GM21717 (cell line): ENCODE measurements around the gene FBXO47.
"Not testable (repeated sequence)": the region's sequence is repeated elsewhere in the genome, so short reads cannot be mapped to it uniquely, and the experiment has no call there.

ENCODE experiments used
- ATAC-seq: cut with Tn5 transposase; IDR thresholded peaks from one replicate; pipeline ENCODE4 v1.9.1; 2021; ENCODE audit warnings: mild to moderate bottlenecking, moderate library complexity; ENCODE audit not compliant: unreplicated experiment

Gene FBXO47

GRCh38 chr17:38925263-38925995 lies 41.8 kb downstream of the FBXO47 start, which contains the start of gene LASP1NB:
TSS of gene LASP1NB (plus strand) at chr17:38925614.
- no peak for ATAC-seq

DNA sequence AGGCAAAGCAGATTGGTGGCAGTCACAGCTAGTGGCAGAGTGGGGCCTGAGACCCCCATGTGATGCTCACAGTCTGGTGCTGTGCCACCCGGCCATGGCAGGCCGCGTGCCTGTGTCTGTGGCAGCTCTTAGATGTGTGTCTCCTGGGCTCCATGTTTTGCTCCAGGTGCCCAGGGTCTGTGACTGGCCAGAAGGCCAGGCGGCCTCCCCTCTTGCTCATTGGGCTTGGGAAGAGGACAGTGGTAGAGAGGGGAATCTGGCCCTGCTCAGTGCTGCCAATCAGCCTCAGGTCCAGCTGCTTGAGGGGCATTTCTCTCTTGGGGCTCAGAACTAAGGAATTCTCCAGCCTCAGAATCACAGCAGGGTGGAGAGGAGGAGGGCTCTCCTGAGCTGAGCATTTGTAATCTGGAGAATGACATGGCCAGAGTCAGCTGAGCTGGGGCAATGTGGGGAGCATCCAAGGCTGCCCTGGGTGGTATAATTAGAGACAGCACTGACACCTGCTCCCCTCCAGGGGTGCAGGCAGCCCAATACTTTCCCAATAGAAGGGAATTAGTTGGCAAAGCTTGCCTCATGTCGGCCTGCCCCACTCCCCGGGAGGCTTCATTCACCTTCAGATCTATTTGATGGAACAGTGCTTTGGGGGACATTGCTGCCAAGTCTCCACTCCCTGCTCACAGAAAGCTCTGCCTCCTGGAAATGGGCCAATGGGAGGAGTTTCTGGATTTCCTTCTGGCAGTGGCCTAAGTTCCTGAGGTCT lies 44.5 kb downstream of the FBXO47 start:
- no peak for ATAC-seq

- no peak for ATAC-seq
Measured at GRCh38 chr17:38921756-38922411, 45.3 kb downstream of the FBXO47 start.

GRCh38 chr17:38920374-38921291 lies 46.6 kb downstream of the FBXO47 start:
- ATAC-seq, result no peak

DNA sequence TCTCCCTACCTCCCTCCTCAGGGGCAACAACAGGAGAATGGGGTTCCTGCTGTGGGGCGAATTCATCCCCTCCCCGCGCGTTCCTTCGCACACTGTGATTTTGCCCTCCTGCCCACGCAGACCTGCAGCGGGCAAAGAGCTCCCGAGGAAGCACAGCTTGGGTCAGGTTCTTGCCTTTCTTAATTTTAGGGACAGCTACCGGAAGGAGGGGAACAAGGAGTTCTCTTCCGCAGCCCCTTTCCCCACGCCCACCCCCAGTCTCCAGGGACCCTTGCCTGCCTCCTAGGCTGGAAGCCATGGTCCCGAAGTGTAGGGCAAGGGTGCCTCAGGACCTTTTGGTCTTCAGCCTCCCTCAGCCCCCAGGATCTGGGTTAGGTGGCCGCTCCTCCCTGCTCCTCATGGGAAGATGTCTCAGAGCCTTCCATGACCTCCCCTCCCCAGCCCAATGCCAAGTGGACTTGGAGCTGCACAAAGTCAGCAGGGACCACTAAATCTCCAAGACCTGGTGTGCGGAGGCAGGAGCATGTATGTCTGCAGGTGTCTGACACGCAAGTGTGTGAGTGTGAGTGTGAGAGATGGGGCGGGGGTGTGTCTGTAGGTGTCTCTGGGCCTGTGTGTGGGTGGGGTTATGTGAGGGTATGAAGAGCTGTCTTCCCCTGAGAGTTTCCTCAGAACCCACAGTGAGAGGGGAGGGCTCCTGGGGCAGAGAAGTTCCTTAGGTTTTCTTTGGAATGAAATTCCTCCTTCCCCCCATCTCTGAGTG lies 47.7 kb downstream of the FBXO47 start:
- no peak for ATAC-seq

DNA sequence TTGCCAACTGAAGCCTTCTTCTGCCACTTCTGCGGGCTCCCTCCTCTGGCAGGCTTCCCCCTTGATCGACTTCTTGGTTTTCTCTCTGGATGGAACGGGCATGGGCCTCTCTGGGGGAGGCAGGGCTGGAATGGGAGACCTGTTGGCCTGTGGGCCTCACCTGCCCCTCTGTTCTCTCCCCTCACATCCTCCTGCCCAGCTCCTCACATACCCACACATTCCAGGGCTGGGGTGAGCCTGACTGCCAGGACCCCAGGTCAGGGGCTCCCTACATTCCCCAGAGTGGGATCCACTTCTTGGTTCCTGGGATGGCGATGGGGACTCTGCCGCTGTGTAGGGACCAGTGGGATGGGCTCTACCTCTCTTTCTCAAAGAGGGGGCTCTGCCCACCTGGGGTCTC lies 48.3 kb downstream of the FBXO47 start:
- no peak for ATAC-seq

DNA sequence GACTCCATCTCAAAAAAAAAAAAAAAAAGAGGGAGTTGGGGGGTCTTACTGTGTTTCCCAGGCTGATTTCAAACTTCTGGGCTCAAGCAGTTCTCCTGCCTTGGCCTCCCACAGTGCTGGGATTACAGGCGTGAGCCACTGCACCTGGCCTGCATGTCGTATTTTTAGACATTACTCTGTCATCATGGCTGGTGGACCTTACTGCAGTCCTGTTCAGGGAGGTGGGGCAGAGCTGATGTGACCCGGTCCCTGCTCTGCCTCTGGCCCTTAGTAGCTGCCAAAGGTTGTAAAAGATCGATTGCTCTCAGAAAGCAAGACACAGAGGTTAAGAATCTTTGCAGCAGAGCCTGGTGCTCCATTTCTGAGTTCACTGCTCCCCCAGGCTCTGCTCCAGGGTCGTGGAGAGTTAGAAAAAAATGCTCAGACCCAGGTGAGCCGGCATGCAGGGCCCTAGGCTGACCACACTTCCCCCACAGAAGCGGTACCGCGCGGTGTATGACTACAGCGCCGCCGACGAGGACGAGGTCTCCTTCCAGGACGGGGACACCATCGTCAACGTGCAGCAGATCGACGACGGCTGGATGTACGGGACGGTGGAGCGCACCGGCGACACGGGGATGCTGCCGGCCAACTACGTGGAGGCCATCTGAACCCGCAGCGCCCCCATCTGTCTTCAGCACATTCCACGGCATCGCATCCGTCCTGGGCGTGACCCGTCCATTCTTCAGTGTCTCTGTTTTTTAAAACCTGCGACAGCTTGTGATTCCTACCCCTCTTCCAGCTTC lies 48.9 kb downstream of the FBXO47 start:
- ATAC-seq, result no peak

GRCh38 chr17:38917259-38917658 lies 49.9 kb downstream of the FBXO47 start:
- no peak for ATAC-seq

DNA sequence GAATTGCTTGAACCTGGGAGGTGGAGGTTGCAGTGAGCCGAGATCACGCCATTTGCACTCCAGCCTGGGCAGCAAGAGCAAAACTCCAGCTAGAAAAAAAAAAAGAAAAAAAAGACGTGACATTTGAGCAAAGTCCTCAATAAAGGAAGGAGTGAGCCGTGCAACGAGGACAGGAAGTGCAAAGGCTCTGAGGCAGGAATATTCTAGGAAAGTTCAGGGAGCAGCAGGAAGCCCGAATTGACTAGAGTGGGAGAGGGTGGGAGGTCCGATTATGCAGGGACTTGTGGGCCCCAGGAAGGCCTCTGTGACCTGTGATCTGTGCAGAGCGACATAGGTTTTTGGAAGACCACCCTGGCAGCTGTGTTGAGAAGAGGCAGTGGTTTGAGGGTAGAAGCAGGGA lies 50.4 kb downstream of the FBXO47 start:
- ATAC-seq, result no peak

- no peak for ATAC-seq
Measured at GRCh38 chr17:38915639-38915995, 51.6 kb downstream of the FBXO47 start.

GRCh38 chr17:38914741-38915638 lies 52.2 kb downstream of the FBXO47 start:
- no peak for ATAC-seq

DNA sequence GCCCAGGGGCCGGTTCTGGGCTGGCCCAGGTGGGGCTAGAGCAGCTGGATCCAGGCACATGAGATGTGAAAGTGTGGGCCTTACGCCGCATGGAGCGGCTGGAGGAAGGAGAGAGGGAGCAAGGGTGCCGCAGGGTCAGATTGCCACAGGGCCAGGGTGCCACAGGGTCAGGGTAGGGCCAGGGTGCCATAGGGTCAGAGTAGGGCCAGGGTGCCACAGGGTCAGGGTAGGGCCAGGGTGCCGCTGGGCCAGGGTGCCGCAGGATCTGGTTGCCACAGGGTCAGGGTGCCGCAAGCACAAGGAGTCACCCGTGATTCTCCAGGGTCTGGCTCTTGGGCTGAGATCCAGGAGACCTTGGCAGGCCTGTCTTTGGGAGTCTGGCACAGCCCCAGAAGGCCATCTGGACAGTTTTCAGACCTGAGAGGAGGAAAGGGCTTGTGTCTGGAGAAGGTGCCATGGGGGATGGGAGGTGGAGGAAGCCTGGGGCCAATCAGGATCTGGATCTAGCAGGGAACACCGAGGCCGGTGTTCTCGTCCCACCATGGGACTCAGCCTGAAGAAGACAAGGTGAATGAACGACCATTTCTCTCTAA lies 54.9 kb downstream of the FBXO47 start:
- ATAC-seq, result no peak

GRCh38 chr17:38911731-38912081 lies 55.5 kb downstream of the FBXO47 start:
- not testable (repeated sequence) for ATAC-seq

DNA sequence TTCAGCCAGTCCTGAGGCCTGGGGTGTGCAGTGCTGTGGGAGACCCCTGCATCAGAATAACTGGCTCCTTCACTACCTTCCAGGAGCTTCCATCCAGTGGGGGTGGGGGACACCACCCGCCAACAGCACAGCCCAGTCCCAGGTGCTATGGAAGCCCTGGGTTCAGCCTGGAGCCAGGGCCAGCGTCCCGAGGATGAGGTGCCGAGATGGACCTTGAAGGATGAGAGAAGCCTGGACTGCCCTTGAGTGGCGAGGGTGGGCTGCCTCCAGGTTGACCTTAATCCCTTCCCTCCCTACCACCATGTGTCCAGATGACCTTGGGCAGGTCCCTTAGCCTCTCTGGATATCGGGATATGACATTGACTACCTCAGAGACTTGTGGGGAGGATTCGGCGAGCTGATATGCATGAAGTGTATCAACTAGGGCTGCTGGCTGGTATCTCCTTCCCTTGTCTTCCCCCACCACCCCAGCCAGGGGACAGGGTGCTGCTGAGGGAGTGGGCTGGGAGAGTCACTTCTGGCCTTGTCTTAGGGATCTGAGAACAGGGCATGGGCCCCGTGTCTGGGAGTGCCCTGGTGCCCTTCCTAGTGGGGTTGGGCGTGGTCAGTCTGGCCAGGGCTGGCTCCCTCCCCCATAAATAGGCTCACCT lies 56.0 kb downstream of the FBXO47 start:
- ATAC-seq, result no peak

GRCh38 chr17:38910325-38910724 lies 56.9 kb downstream of the FBXO47 start:
- ATAC-seq, result no peak

DNA sequence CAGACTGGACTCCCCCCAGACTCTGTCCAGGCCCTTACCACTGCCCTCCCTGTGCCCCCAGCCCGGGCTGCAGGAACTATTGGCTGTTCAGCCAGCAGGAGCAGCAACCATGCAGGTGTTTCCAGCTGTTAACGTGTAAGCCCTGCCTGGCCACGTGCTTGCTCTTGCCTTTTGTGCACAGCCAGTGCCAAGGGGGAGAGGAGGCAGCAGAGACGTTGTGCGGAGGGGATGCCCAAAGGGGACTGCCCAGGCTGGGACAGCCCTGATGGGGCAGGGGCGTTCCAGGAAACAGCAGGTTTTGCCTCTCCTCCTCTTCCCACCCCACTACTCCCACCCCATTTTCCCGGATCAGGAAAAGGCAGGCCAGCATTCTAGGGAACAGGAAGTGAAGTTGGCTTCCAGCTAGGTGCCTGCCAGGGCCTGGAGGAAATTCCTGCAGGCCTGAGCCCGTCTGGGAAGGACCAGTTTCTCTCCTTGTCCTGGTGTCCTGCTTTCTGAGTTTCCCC lies 58.5 kb downstream of the FBXO47 start:
- no peak for ATAC-seq

- ATAC-seq, result no peak
Measured at GRCh38 chr17:38907930-38908675, 59.1 kb downstream of the FBXO47 start.
